HG02938 (cell line): ENCODE results near the gene ARHGEF7.
A peak's percentile ranks its signal among the peaks of the same experiment; 100 is the strongest.

ENCODE experiments used
- ATAC-seq: cut with Tn5 transposase; IDR thresholded peaks from one replicate; pipeline ENCODE4 v1.9.1; 2021; ENCODE audit warnings: mild to moderate bottlenecking, moderate library complexity; ENCODE audit not compliant: unreplicated experiment

Gene ARHGEF7

GRCh38 chr13:111139452-111139851, 24.3 kb downstream of the ARHGEF7 start:
- no peak for ATAC-seq

GRCh38 chr13:111139873-111140561, 24.9 kb downstream of the ARHGEF7 start:
- no peak for ATAC-seq

DNA sequence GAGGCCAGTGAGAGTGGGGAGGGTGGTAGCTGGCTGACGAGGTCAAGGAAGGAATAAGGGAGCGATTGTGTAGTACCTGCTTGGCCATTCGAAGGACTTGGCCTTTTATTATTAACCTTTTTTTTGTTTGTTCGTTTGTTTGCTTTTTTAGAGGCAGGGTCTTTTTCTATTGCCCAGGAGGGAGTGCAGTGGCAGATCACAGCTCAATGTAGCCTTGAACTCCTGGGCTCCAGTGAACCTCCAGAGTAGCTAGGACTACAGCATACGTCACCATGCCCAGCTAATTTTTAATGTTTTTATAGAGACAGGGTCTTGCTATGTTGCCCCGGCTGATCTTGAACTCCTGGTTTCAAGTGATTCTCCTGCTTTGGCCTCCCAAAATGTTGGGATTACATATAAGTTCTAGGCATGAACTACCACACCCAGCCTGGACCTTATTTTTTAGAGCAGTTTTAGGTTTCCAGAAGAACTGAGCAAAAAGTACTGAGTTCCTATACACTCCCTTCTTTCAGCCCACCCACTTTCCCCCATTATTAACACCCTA, 25.5 kb downstream of the ARHGEF7 start:
- ATAC-seq, result no peak

DNA sequence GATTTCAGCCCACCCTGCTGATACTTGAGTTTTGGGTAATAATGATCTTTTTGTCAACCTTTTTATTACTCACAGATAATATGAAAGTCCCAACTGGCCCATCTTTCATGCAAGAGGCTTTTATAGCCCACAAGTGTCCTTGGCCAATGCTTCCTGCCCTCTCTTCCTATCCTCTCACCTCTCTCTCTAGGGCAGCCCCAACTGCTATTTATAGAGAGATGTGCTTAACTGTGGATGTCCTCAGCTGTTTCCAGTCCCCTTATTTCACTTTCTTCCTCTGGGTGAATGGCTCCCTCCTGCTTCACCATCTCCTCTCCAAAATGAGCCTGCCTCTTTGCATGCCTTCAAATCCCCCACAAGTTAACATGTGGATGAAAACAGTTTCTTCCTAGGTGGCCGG, 27.4 kb downstream of the ARHGEF7 start:
- no peak for ATAC-seq

- ATAC-seq, result no peak
These were observed 28.9 kb downstream of the ARHGEF7 start for GRCh38 chr13:111143865-111144540.

GRCh38 chr13:111145071-111145470, 30.0 kb downstream of the ARHGEF7 start:
- no peak for ATAC-seq

DNA sequence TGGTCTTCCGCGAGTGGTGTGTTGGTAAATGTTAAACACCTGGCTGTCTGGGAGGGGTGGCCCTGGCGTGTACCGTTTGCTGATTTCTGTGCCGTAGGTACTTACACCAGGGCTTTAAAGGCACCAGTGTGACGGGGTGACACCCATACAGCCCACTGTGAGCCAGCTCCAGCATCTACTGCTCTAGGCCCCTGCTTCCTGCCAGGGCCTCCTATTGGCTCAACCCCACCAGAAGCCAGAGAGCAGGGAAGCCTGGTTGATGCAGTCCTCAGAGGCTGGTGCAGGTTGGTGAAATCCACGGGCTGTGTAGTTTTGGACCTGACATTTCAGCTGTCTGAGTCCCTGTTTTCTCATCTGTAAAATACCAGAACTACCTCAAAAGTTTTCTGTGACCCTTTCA, 30.4 kb downstream of the ARHGEF7 start:
- ATAC-seq, result no peak

DNA sequence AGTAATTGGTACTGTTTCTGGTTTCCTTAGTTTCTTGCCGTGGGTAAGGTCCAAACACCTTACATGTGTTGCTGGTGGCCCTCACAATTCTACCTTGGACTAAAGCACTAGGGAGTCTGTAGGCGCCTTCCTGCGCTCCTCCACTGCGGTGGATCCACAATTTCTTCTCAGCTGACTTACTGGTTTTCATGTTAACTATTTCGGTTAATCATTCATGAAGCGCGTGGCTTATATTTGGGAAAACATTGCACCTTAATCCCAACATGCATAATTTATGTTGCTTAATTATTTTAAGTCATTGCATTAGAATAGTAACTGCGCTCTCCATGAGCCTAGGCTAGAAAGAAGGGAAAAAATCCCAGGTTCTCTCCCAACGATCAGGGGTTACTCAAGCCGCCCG, 37.7 kb downstream of the ARHGEF7 start:
- ATAC-seq, result no peak

- peak; percentile 82 for ATAC-seq
These were observed 38.3 kb downstream of the ARHGEF7 start for GRCh38 chr13:111153279-111153976.

DNA sequence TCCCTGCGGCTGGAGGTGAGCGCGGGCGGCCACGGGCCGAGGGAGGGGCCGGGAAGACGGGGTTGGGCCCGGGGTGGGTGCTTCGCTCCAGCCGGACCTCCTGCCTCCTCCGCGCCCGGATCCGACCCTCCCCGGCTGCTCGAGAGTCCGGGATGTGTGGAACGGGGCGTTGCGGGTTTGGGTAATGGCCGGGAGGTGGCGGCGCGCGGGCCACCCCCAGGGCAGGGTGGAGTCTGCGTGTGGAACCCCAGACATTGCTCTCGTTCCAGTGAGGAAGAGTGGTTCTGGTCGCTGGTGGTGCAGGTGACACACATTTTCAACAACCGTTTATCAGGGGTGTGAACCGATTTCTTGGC, 38.8 kb downstream of the ARHGEF7 start:
- peak; percentile 46 for ATAC-seq

DNA sequence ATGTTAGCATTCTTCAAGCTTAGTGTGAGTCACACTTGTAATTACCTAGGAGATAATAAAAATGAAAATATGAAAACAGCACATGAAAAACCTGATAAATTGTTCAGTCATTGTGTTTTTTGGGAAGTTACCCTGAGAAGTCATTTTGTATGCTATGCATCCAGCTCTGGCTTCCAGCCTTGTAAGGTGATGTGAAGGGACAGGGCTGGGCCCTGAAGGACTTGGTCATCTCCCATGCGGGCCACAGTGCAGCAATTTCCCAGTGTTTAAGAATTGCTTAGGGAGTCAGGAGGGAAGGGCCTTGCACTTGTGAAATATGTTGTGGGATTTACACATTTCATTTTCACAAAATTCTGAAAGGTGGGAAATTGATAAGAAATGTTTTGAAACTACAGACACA, 41.3 kb downstream of the ARHGEF7 start:
- no peak for ATAC-seq

DNA sequence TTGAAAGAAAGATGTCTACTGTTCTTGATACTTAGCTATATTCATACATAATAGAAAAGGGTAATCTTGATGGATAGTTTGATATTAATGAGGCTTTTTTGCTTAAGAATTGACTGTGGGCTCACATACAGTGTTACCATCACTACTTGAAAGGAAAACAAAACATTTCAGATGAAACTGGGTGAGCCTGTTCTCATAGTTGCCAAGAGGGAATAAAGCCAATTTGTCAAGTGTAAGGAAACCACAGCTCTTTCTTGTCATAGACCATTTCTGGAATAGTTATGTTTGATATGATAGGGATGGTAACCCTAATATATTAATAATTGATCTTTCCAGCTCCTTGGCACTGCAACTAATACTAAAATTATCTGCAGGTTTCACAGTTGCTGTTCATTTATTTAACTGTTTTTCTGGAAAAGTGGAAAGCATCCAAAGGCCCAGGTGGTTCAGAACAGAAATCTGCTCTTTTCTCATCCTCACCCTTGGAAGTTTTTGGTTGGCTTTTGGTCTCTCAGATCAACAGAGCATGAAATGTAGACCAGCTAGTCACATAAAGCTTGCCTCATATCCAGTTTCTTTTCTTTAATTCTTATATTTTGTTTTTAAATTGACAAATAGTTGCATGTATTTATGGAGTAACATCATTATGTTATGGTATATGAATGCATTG, 43.2 kb downstream of the ARHGEF7 start:
- no peak for ATAC-seq

DNA sequence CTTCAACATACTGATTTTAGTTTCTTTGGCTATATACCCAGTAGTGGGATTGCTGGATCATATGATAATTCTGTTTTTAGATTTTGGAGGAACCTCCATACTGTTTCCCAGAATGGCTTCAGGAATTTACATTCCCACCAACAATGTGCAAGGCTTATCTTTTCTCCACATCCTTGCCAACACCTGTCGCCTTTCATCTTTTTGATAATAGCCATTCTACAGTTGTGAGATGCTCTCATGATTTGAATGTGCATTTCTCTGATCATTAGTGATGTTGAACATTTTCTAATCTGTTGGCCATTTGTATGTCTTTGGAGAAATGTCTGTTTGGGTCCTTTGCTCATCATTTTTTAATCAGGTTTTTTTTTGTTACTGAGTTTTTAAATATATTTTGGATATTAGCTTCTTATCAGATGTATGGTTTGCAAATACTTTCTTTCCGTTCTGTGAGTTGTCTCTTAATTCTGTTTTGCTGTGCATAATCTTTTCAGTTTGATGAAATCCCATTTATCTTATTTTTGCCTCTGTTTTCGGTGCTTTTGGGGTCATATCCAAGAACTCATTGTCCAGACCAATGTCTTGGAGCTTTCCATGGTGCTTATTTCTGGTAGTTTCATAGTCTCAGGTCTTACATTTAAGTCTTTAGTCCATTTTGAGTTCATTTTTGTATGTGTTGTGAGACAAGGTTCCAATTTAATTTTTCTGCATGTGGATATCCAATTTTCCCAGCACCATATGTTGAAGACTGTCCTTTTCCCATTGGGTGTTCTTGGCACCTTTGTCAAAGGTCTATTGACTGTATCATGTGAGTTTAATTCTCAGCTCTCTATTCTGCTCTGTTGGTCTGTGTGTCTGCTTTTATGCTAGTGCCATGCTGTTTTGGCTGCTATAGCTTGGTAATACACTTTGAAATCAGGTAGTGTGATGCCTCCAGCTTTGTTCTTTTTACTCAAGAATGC, 44.5 kb downstream of the ARHGEF7 start:
- ATAC-seq, result no peak

GRCh38 chr13:111160648-111161047, 45.5 kb downstream of the ARHGEF7 start:
- no peak for ATAC-seq

DNA sequence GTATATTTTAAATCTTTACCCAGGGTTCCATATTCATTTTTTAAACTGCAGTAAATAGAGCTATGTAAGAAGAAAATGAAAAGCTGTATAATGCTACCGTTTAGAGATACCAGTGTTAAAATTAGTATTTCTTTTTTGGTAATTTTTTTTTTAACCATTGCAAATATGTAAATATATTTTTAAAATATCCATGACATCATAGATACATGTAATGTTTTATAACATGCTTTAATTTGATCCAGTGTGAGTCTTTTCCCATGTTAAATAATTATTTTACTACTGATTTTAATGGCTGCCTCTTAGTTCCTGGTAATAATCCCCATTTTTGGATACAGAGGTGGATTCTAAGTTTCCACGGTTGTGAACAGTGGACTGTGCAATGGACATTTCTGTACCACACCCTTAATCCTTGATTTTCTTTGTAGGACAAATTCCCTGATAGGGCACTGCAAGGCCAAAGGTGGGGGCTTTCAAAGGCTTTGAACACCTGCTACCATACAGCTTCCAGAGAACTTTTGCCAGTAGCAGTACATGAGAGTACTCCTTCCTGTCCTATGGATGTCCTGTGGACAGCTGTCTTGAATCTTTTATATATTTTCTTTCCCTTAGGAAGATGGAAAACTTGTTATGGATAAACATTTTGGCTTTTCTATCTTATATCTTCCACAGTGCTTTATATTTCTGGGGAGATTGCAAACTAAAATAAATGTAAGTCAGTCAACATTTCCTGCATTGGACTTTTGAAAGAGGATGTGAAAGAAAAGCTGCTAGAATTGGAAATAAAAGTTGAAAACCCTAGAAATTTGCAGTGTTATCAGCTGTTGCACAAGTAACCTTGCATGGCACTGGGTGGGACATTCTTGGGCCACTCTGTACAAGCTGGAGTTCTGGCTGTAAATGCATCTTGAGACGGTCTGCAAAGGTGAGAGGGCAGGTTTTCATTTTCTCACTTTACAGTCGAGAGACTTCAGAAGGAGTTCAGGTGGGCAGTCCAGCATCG, 46.8 kb downstream of the ARHGEF7 start:
- ATAC-seq, result no peak

DNA sequence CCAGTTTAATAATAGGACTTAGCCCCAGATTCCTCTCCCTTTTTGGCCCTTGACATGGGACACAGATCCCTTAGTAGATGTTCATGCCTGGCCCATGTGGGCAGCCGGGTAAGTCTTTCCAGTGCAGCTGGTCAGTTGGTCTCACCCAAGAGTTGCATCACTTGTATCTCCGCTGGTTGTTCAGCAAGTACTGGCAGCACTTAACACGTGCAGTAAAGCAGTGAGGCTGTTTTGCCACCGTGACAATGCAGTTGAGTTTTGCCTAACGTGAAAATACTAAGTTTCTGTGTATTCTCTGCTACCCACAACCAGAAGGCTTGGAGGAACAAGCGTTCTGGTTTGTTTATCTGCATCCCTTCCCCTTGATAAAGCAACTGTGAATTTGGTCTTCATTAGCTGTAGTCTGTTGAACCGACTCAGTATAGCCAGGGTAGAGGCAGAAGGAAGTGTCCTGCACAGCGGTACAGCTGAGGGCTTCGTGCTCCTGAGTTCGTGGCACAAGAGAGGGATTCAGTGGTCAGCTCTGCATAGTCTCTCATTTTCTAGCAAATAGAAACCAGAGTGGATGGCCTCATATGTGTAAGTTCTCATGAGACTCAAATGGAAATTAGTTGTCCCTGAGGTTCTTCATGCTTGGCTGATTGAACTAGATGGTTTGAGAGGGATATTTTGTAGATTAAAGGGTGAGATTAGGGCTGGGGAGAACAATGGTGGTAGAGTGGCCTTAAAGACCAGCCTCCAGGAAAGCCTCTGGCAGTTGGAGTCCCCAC, 50.3 kb downstream of the ARHGEF7 start:
- ATAC-seq, result peak; percentile 60

DNA sequence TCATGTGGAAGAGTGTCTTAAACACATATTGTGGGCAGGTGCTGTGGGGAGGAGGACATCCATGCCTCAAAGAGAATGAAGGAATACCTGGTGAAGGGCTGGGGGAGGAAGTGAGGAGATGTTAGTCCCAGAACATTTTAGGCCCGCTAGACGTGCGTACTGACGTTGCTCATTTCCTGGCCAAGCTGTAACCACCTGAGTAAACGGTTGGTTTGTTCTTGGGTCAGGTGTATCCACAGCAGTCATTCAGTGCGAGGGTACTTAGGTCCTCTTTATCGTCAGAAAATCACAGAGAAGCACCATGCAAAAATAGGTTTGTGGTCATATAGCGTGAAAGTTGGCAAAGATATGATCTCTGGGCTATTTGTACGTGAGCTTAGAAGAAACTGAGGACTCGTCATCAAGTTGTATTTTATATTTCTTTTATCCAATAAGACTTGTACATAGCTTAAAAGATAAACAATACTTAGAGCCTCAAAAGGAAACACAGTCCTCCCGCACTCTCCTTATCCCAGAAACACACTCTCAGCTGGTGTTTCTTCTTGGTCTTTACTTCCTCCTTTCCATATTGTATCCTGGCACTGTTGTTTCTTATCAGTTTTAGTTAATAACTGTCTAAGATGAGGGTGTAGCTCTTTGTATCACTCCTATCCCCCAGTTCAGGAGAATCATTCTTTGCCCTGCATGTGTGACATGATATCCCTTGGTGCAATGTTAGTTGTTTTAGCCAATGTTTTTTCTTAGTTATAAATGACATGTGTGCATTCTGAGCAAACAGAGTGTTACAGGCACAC, 52.0 kb downstream of the ARHGEF7 start:
- ATAC-seq, result no peak
